IMR-90 (cell line): ENCODE measurements around the gene ASTL. TPM values are rescaled to one million over a fixed set of nuclear protein-coding genes. Genes with fewer than 3 reads are reported as not detected.

Experiments
- ATAC-seq: fragments of 200-7000 bp; cut with Tn5 transposase; 2 replicates; pipeline ENCODE4 v1.9.1; 2020; ENCODE audit warnings: low read depth, mild to moderate bottlenecking, moderate library complexity
- BruUV-seq: library from RNA; stranded (reverse); fragments of 400-500 nt; replicated peaks from 2 replicates; lab custom pipeline; 2021; lab: Mats Ljungman, UMichigan
- CTCF ChIA-PET: fragments of 300-600 bp; formaldehyde crosslinking; extraction: SDS; loops from one replicate; lab custom pipeline; 2021; ENCODE audit warnings: antibody characterized with exemption; lab: Yijun Ruan, JAX
- POLR2A ChIA-PET: fragments of 300-600 bp; sonication (Branson Sonifier 250); formaldehyde crosslinking; loops from one replicate; lab custom pipeline; 2022; ENCODE audit warnings: antibody characterized with exemption; ENCODE audit not compliant: unreplicated experiment; lab: Charles Lee
- DNase-seq: peaks from one replicate; pipeline ENCODE4 v3.0.0; 2013
- H2AFZ ChIP-seq: replicated peaks from 2 replicates; pipeline ENCODE3; 2013; ENCODE audit warnings: low read length, mild to moderate bottlenecking; ENCODE audit not compliant: poor library complexity
- H2AK5ac ChIP-seq: 2 replicates; pipeline ENCODE4 v1.6.1; 2013; ENCODE audit warnings: low read depth, low read length, inconsistent platforms
- H2AK9ac ChIP-seq: replicated peaks from 2 replicates; pipeline ENCODE3; 2013; ENCODE audit warnings: mild to moderate bottlenecking, low read depth, low read length, moderate library complexity; ENCODE audit not compliant: poor library complexity
- H2BK120ac ChIP-seq: 2 replicates; pipeline ENCODE4 v1.6.1; 2013; ENCODE audit warnings: low read depth, low read length, inconsistent platforms
- H2BK15ac ChIP-seq: 3 replicates; pipeline ENCODE4 v1.6.1; 2013; ENCODE audit warnings: low read depth, low read length, inconsistent platforms
- H2BK20ac ChIP-seq: 2 replicates; pipeline ENCODE4 v1.6.1; 2013; ENCODE audit warnings: low read depth, mild to moderate bottlenecking, inconsistent platforms, low read length, moderate library complexity
- H2BK5ac ChIP-seq: 2 replicates; pipeline ENCODE4 v1.6.1; 2013; ENCODE audit warnings: mild to moderate bottlenecking, low read depth, low read length, inconsistent platforms; ENCODE audit not compliant: poor library complexity, severe bottlenecking
- H3K14ac ChIP-seq: replicated peaks from 2 replicates; pipeline ENCODE4 v1.6.1; 2013; ENCODE audit warnings: low read depth, low read length, inconsistent platforms
- H3K18ac ChIP-seq: 2 replicates; pipeline ENCODE4 v1.6.1; 2013; ENCODE audit warnings: low read depth, low read length, control low read depth
- H3K23ac ChIP-seq: 2 replicates; pipeline ENCODE4 v1.6.1; 2013; ENCODE audit warnings: low read depth, low read length, inconsistent platforms
- H3K27ac ChIP-seq: 2 replicates; pipeline ENCODE4 v1.5.1; 2013; ENCODE audit warnings: mild to moderate bottlenecking, control low read depth, low read length; ENCODE audit not compliant: insufficient read depth
- H3K27me3 ChIP-seq: 2 replicates; pipeline ENCODE4 v1.6.1; 2013; ENCODE audit warnings: low read length; ENCODE audit not compliant: control insufficient read depth, insufficient read depth
- H3K36me3 ChIP-seq: 2 replicates; pipeline ENCODE4 v1.6.1; 2013; ENCODE audit warnings: low read length, mixed read lengths; ENCODE audit not compliant: control insufficient read depth, insufficient read depth
- H3K4ac ChIP-seq: 2 replicates; pipeline ENCODE4 v1.6.1; 2013; ENCODE audit warnings: low read depth, low read length, inconsistent platforms
- H3K4me1 ChIP-seq: 2 replicates; pipeline ENCODE4 v1.6.1; 2013; ENCODE audit warnings: low read length, mixed read lengths; ENCODE audit not compliant: control insufficient read depth, insufficient read depth
- H3K4me2 ChIP-seq: 2 replicates; pipeline ENCODE4 v1.6.1; 2013; ENCODE audit warnings: low read depth, mild to moderate bottlenecking, control low read depth, low read length, moderate library complexity
- H3K4me3 ChIP-seq: 2 replicates; pipeline ENCODE4 v1.5.1; 2013; ENCODE audit warnings: low read depth, mild to moderate bottlenecking, control low read depth, low read length, moderate library complexity; ENCODE audit not compliant: insufficient read depth
- H3K56ac ChIP-seq: 2 replicates; pipeline ENCODE4 v1.6.1; 2013; ENCODE audit warnings: low read length, inconsistent platforms; ENCODE audit not compliant: insufficient read depth; ENCODE audit errors: extremely low read depth
- H3K79me1 ChIP-seq, 2 experiments: 2 replicates each; pipeline ENCODE4 v1.6.1; 2013; ENCODE audit warnings: low read length in 2 of 2, inconsistent platforms in 1 of 2, low read depth in 1 of 2
- H3K9ac ChIP-seq: 2 replicates; pipeline ENCODE4 v1.6.1; 2013; ENCODE audit warnings: low read depth, low read length, control low read depth
- H3K9me1 ChIP-seq: 2 replicates; pipeline ENCODE4 v1.6.1; 2013; ENCODE audit warnings: low read length, inconsistent platforms; ENCODE audit not compliant: insufficient read depth
- H3K9me3 ChIP-seq: 2 replicates; pipeline ENCODE4 v1.6.1; 2013; ENCODE audit warnings: low read length; ENCODE audit not compliant: control insufficient read depth, insufficient read depth
- H4K20me1 ChIP-seq: 2 replicates; pipeline ENCODE4 v1.6.1; 2013; ENCODE audit warnings: low read length, inconsistent platforms; ENCODE audit not compliant: insufficient read depth
- H4K5ac ChIP-seq: 2 replicates; pipeline ENCODE4 v1.6.1; 2013; ENCODE audit warnings: mild to moderate bottlenecking, low read depth, low read length, control low read depth
- H4K8ac ChIP-seq, 2 experiments: 2 replicates each; pipeline ENCODE4 v1.6.1; 2013; ENCODE audit warnings: low read depth in 2 of 2, low read length in 2 of 2, control low read depth in 1 of 2, inconsistent platforms in 1 of 2
- H4K91ac ChIP-seq: 2 replicates; pipeline ENCODE4 v1.6.1; 2013; ENCODE audit warnings: low read depth, low read length, inconsistent platforms; ENCODE audit not compliant: insufficient read depth
- CEBPB ChIP-seq: IDR thresholded peaks from 2 replicates; pipeline ENCODE4 v1.6.1; 2012; ENCODE audit warnings: low read depth, low read length, improper control_type of control experiment
- FOS ChIP-seq: fragments of 150-350 bp; IDR thresholded peaks from 2 replicates; pipeline ENCODE4 v1.6.1; 2016; ENCODE audit warnings: low read depth, low read length
- NFE2L2 ChIP-seq: fragments of 150-350 bp; IDR thresholded peaks from 2 replicates; pipeline ENCODE4 v1.6.1; 2016; ENCODE audit warnings: low read depth, mild to moderate bottlenecking, low read length
- RFX5 ChIP-seq: IDR thresholded peaks from 2 replicates; pipeline ENCODE4 v1.8.0; 2012; ENCODE audit warnings: low read depth, mild to moderate bottlenecking, low read length, moderate library complexity
- SMC3 ChIP-seq: fragments of 150-350 bp; IDR thresholded peaks from 2 replicates; pipeline ENCODE4 v1.6.1; 2016; ENCODE audit warnings: low read depth, mild to moderate bottlenecking, antibody characterized with exemption, low read length, moderate library complexity
- USF2 ChIP-seq: fragments of 150-350 bp; IDR thresholded peaks from 2 replicates; pipeline ENCODE4 v1.6.1; 2017; ENCODE audit warnings: mild to moderate bottlenecking, antibody characterized with exemption, low read length, low read depth
- WGBS, 2 experiments: methylation state at CpG; one replicate each; pipeline versions ENCODE4 v1.1.5 to v1.1.7; 2013; ENCODE audit warnings: missing lambda C conversion rate in 2 of 2; ENCODE audit not compliant: insufficient read length in 1 of 2; ENCODE audit errors: extremely low coverage in 2 of 2; 5-methylcytosine and 5-hydroxymethylcytosine counted together
- dilution Hi-C: fragments of 300-500 bp; cut with HindIII; formaldehyde crosslinking; loops from one replicate; pipeline ENCODE4 v1.14.3; 2018; ENCODE audit warnings: low sequenced_read_pairs; ENCODE audit not compliant: unreplicated experiment
- in situ Hi-C: fragments of 300-500 bp; cut with MboI; formaldehyde crosslinking; loops from 3 replicates; pipeline ENCODE4 v1.14.3; 2019; ENCODE audit warnings: low sequenced_read_pairs, inconsistent platforms, mixed read lengths
- intact Hi-C: fragments of 100-400 bp; cut with micrococcal nuclease; formaldehyde crosslinking; loops from 2 replicates; pipeline ENCODE4 v1.10.0; 2022
- polyA plus RNA-seq, 3 experiments: library from polyadenylated mRNA; depleted of rRNA; stranded (reverse); fragments of >200 nt; gene quantifications; 2 replicates each; pipeline ENCODE4 v1.2.3, GENCODE V29; 2012; ENCODE audit warnings: low replicate concordance in 1 of 3
- total RNA-seq: library from RNA; depleted of rRNA; stranded (reverse); fragments of >200 nt; gene quantifications from 2 replicates; pipeline ENCODE4 v1.2.3, GENCODE V29; 2012

The ASTL gene
- total and polyA plus RNA-seq, 2 of the 4 experiments (the other 2 are of a cell fraction), result not detected

- Histone ChIP-seq H3K9ac (no peak overlapping the region), H2BK5ac (no peak overlapping the region), H2BK20ac (no peak overlapping the region), H4K8ac (no peak overlapping the region), H3K27ac (no peak overlapping the region), H3K23ac (no peak overlapping the region), H3K9me3 (no peaks in the 10 kb centered on the region), H2AK9ac (no peak overlapping the region), H4K91ac (no peak overlapping the region), H2AFZ (no peak overlapping the region), H4K20me1 (no peaks in the 10 kb centered on the region), H3K27me3 (no peaks in the 10 kb centered on the region), H3K14ac (no peak overlapping the region), H3K4me2 (no peak overlapping the region), H3K36me3 (no peaks in the 10 kb centered on the region), H3K4me3 (no peak overlapping the region), H3K56ac (no peak overlapping the region), H3K4me1 (no peaks in the 10 kb centered on the region), H3K18ac (no peak overlapping the region), H2BK120ac (no peak overlapping the region; the same call in 1 of the 2 replicates), H2BK15ac (no peak overlapping the region), H4K5ac (no peak overlapping the region), H3K9me1 (no peaks in the 10 kb centered on the region), H3K4ac (no peak overlapping the region), H2AK5ac (no peak overlapping the region), H3K79me1 (no peaks in the 10 kb centered on the region)
- ChIA-PET CTCF (interaction anchor here (1.5 kb wide), 1 partner anchor 97 kb away, joined by 4 read pairs; no protein-coding TSS in a partner anchor), POLR2A (no interaction called here)
- intact Hi-C loops (no loop called here), in situ Hi-C loops (no loop called here), dilution Hi-C loops (no loop called here)
- TF ChIP-seq FOS, result no peak
- no peak for TF ChIP-seq NFE2L2
- TF ChIP-seq SMC3, result no peak
- TF ChIP-seq USF2, result no peak
- TF ChIP-seq CEBPB, result no peak
- TF ChIP-seq RFX5, result no peak
- DNase-seq (no peak), ATAC-seq (no peak)
- BruUV-seq, result no TSS peak
- no CpG with 5 or more reads among the region's 6 CpGs for WGBS, 2 experiments
Measured at GRCh38 chr2:96167407-96168013, 29.2 kb upstream of the ASTL start.
